K562 (cell line): Measurements from ENCODE around the gene HDAC6. TPM values are rescaled to one million over a fixed set of nuclear protein-coding genes. Genes with fewer than 3 reads are reported as not detected.
"Not testable (repeated sequence)": the region's sequence is repeated elsewhere in the genome, so short reads cannot be mapped to it uniquely, and the experiment has no call there.

Source experiments
- ATAC-seq: fragments of 200-7000 bp; cut with Tn5 transposase; 3 replicates; pipeline ENCODE4 v1.9.1; 2020; ENCODE audit warnings: moderate library complexity
- BruUV-seq: library from RNA; stranded (reverse); fragments of 400-500 nt; replicated peaks from 2 replicates; lab custom pipeline; 2021; lab: Mats Ljungman, UMichigan
- CTCF ChIA-PET: fragments of 300-600 bp; formaldehyde crosslinking; extraction: SDS; loops from one replicate; lab custom pipeline; 2021; ENCODE audit warnings: low intra/inter-chr PET ratio; lab: Yijun Ruan, JAX
- POLR2A ChIA-PET: fragments of 300-600, 350-650 bp; sonication (Branson Sonifier 250); formaldehyde crosslinking; extraction: SDS; loops from one replicate; lab custom pipeline; 2021; ENCODE audit warnings: antibody characterized with exemption, inconsistent platforms; lab: Yijun Ruan, JAX
- DNase-seq, 4 experiments: peaks; one replicate each; pipeline versions ENCODE4 v3.0.0 to v3.0.0-alpha.2; 2011 to 2018; ENCODE audit warnings: low spot score in 3 of 4, mixed read lengths in 3 of 4; ENCODE audit errors: extremely low read depth in 1 of 4
- FAIRE-seq: peaks from 2 replicates; lab custom pipeline; 2011; peaks lifted over from hg19 to GRCh38; lab: Jason Lieb, UNC
- H2AFZ ChIP-seq: 2 replicates; pipeline ENCODE4 v1.6.0; 2011; ENCODE audit warnings: low read depth, low read length, control low read depth, inconsistent platforms
- H3K27ac ChIP-seq: fragments of 200-600 bp; 3 replicates; pipeline ENCODE4 v1.8.0; 2011; ENCODE audit warnings: low read depth, mild to moderate bottlenecking, control low read depth, inconsistent platforms, low read length, moderate library complexity, mixed read lengths; ENCODE audit errors: extremely low read depth
- H3K27me3 ChIP-seq, 2 experiments: fragments of 300-600 bp in 1 of 2; 2 replicates in 1 of 2; 3 replicates in 1 of 2; pipeline versions ENCODE4 v1.6.0 to v1.8.0; 2011; ENCODE audit warnings: inconsistent platforms in 2 of 2, low read length in 2 of 2, mild to moderate bottlenecking in 1 of 2, mixed read lengths in 1 of 2, moderate library complexity in 1 of 2; ENCODE audit not compliant: control insufficient read depth in 2 of 2, insufficient read depth in 2 of 2
- H3K36me3 ChIP-seq: fragments of 300-600 bp; 3 replicates; pipeline ENCODE4 v1.8.0; 2011; ENCODE audit warnings: mild to moderate bottlenecking, low read length, inconsistent platforms; ENCODE audit not compliant: control insufficient read depth, insufficient read depth
- H3K4me1 ChIP-seq, 2 experiments: fragments of 200-600 bp in 1 of 2; replicated peaks in 1 of 2; 2 replicates in 1 of 2; 3 replicates in 1 of 2; pipeline versions ENCODE4 v1.5.1 to v1.8.0; 2011; ENCODE audit warnings: inconsistent platforms in 2 of 2, low read length in 2 of 2, mild to moderate bottlenecking in 1 of 2, mixed read lengths in 1 of 2, moderate library complexity in 1 of 2; ENCODE audit not compliant: control insufficient read depth in 2 of 2, insufficient read depth in 2 of 2
- H3K4me2 ChIP-seq: 2 replicates; pipeline ENCODE4 v1.6.1; 2011; ENCODE audit warnings: low read length, control low read depth, inconsistent platforms, mixed read lengths; ENCODE audit not compliant: insufficient read depth
- H3K4me3 ChIP-seq: fragments of 200-600 bp; sonication (generic), shearing (Covaris generic); 2 replicates; pipeline ENCODE4 v1.5.1; 2016; ENCODE audit warnings: control low read depth, inconsistent platforms
- H3K79me2 ChIP-seq: fragments of 200-600 bp; 3 replicates; pipeline ENCODE4 v1.8.0; 2011; ENCODE audit warnings: low read length, inconsistent platforms; ENCODE audit not compliant: control insufficient read depth, insufficient read depth
- H3K9ac ChIP-seq, 2 experiments: 2 replicates each; pipeline versions ENCODE4 v1.6.0 to v1.6.1; 2011; ENCODE audit warnings: low read depth in 2 of 2, low read length in 2 of 2, control low read depth in 1 of 2, inconsistent platforms in 1 of 2, mild to moderate bottlenecking in 1 of 2, mixed read lengths in 1 of 2; ENCODE audit not compliant: insufficient read depth in 1 of 2
- H3K9me1 ChIP-seq: one replicate; pipeline ENCODE4 v1.6.0; 2011; ENCODE audit warnings: inconsistent platforms, mild to moderate bottlenecking, low read length, moderate library complexity; ENCODE audit not compliant: control insufficient read depth, insufficient read depth
- H3K9me3 ChIP-seq: replicated peaks from 2 replicates; pipeline ENCODE4 v1.5.1; 2011; ENCODE audit warnings: low read depth, low read length, inconsistent platforms; ENCODE audit not compliant: control insufficient read depth, insufficient read depth
- H4K20me1 ChIP-seq: replicated peaks from 2 replicates; pipeline ENCODE4 v1.6.1; 2011; ENCODE audit warnings: low read length, inconsistent platforms, mixed read lengths; ENCODE audit not compliant: control insufficient read depth, insufficient read depth
- PBX2 ChIP-seq, 2 experiments: IDR thresholded peaks in 1 of 2; conservative IDR thresholded peaks in 1 of 2; 2 replicates each; pipeline ENCODE4 v1.6.1; 2016; ENCODE audit warnings: low read depth in 2 of 2, mild to moderate bottlenecking in 1 of 2, missing compliant biosample characterization in 1 of 2, missing genetic modification characterization in 1 of 2, moderate library complexity in 1 of 2
- THAP7 ChIP-seq: fragments of 250-450 bp; sonication (Bioruptor Pico); IDR thresholded peaks from 2 replicates; pipeline ENCODE4 v1.5.0; 2021
- ZNF174 ChIP-seq: fragments of 250-450 bp; sonication (Bioruptor Pico); IDR thresholded peaks from 2 replicates; pipeline ENCODE4 v1.4.0; 2020; ENCODE audit warnings: mild to moderate bottlenecking
- WGBS: fragments of 100-300 bp; shearing (Covaris generic); methylation state at CpG from one replicate; pipeline ENCODE4 v1.1.6; 2016; ENCODE audit warnings: low coverage, mixed read lengths; ENCODE audit not compliant: insufficient coverage; ENCODE audit errors: missing lambda C conversion rate; 5-methylcytosine and 5-hydroxymethylcytosine counted together
- in situ Hi-C: fragments of 300-500 bp; cut with MboI; formaldehyde crosslinking; loops from 4 replicates; pipeline ENCODE4 v1.15.0; 2018; ENCODE audit warnings: inconsistent platforms, mixed read lengths
- intact Hi-C: fragments of 100-400 bp; cut with micrococcal nuclease; formaldehyde crosslinking; loops from 2 replicates; pipeline ENCODE4 v1.14.2; 2022
- polyA plus RNA-seq, 8 experiments: library from polyadenylated mRNA; depleted of rRNA in 4 of 8; stranded (reverse) in 5 of 8; unstranded in 3 of 8; fragments of >200 nt; fragmentation: Nextera tagmentation in 2 of 8; fragmentation: Illumina TruSeq in 1 of 8; extraction: Ambion mirVana in 2 of 8; extraction: Trizol in 1 of 8; gene quantifications; 2 replicates each; pipeline versions ENCODE4 v1.2.1 to v1.2.3, GENCODE V29; 2011 to 2014; ENCODE audit warnings: inconsistent platforms in 1 of 8, missing spikeins in 1 of 8
- total RNA-seq, 7 experiments: library from RNA; depleted of rRNA in 6 of 7; stranded (reverse); fragments of >200 nt in 6 of 7; fragmentation: Illumina TruSeq in 2 of 7; extraction: Trizol in 2 of 7; gene quantifications; 2 replicates each; pipeline versions ENCODE4 v1.2.1 to v1.2.3, GENCODE V29; 2011 to 2021; ENCODE audit warnings: low replicate concordance in 1 of 7

HDAC6 gene
- total and polyA plus RNA-seq, 9 of the 15 experiments (the other 6 are each of a cell fraction or from before 2014, with no cell fraction given), result 29.9 to 101 (median 71.2) TPM

DNA sequence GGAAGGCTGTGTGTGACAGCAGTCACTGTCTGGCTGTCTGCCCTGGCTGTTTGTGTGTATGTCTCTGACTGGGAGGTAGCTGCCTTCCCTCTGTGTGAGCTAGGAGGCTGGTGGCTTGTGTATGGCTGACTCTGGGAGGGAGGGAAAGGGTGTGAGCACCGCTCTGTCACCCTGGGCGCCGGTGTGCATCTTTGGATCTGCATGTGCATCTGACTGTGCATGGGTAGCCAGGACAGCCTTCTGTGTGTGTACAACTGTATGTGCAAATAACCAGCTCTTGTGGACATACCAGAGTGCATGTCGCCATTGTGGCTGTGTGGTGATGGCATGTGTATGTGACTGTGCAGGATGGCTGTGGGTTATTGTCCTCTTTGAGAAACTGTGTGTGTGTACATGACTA lies 17.0 kb downstream of the HDAC6 start (continued):
- TF ChIP-seq PBX2 (CRISPR knock-in tag; IDR thresholded peaks at IDR 0.05; ENCODE audit: low read depth) (no peak), PBX2 (tag; conservative IDR thresholded peaks at IDR 0.05; ENCODE audit: low read depth) (no peak), THAP7 (CRISPR knock-in tag) (no peak), ZNF174 (CRISPR knock-in tag) (no peak)
- TF ChIP-seq, all 486 proteins: peak for 0

DNA sequence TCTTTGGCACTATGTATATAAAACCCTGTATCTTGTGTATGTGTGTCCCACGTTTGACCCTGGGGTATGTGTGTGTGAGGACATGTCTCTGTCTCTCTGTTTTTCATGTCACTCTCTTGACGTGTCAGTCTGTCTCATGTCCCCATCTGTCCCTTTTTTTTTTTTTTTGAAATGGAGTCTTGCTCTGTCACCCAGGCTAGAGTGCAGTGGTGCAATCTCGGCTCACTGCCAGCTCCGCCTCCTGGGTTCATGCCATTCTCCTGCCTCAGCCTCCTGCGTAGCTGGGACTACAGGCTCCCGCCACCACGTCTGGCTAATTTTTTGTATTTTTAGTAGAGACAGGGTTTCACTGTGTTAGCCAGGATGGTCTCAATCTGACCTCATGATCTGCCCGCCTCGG lies 17.5 kb downstream of the HDAC6 start:
- ATAC-seq, H3K9ac ChIP-seq, BruUV-seq, H3K9me3 ChIP-seq, H3K27ac ChIP-seq, intact Hi-C loops, H4K20me1 ChIP-seq, CTCF ChIA-PET, H3K4me1 ChIP-seq, H3K79me2 ChIP-seq, H3K9me1 ChIP-seq, DNase-seq, in situ Hi-C loops, H2AFZ ChIP-seq, H3K4me3 ChIP-seq, FAIRE-seq, H3K27me3 ChIP-seq, H3K4me2 ChIP-seq: not testable (repeated sequence)
- POLR2A ChIA-PET, result interaction anchor here (1.4 kb wide), 1 partner anchor 17 kb away, joined by 3 read pairs; the partner anchor contains the start of gene PCSK1N
- peaks cover 53% of the 10 kb centered on the region; the same call in 2 of the 3 replicates for H3K36me3 ChIP-seq
- 74% methylated on average over 3 of the region's 9 CpGs for WGBS
